Gastrocnemius medialis (tissue), 4 donors: ENCODE data around the gene NLRC5.

ENCODE experiments used
- CTCF ChIP-seq, 5 experiments: fragments of 450-650 bp in 3 of 5; fragments of 200-600 bp in 2 of 5; sonication (generic) in 2 of 5; IDR thresholded peaks in 4 of 5; conservative IDR thresholded peaks in 1 of 5; 1 replicate in 4 of 5; 2 replicates in 1 of 5; pipeline ENCODE4 v1.5.1; 2016 to 2019; ENCODE audit warnings: antibody characterized with exemption in 5 of 5, mild to moderate bottlenecking in 3 of 5, moderate library complexity in 3 of 5
- POLR2A ChIP-seq, 2 donors: fragments of 450-650 bp; IDR thresholded peaks; one replicate each; pipeline ENCODE4 v1.6.1; 2017; ENCODE audit warnings: antibody characterized with exemption in 2 of 2, mild to moderate bottlenecking in 2 of 2, moderate library complexity in 2 of 2

- TF ChIP-seq CTCF (IDR thresholded peaks at IDR 0.05 in 4 of 5, conservative IDR thresholded peaks at IDR 0.05 in 1 of 5) (no peak), POLR2A (IDR thresholded peaks at IDR 0.05) (no peak)
Measured at GRCh38 chr16:56939801-56940200, 49.6 kb upstream of the NLRC5 start.
